Endothelial cell of umbilical vein (primary cell): ENCODE results near the gene GLI2. TPM values are rescaled to one million over a fixed set of nuclear protein-coding genes. Genes with fewer than 3 reads are reported as not detected.

Source experiments
- BruUV-seq: library from RNA; stranded (reverse); fragments of 400-500 nt; replicated peaks from 2 replicates; lab custom pipeline; 2021; lab: Mats Ljungman, UMichigan
- CTCF ChIA-PET: fragments of 300-600, 350-600 bp; sonication (Branson Sonifier 250); formaldehyde crosslinking; loops from one replicate; lab custom pipeline; 2021; ENCODE audit warnings: antibody characterized with exemption, inconsistent platforms; lab: Charles Lee
- POLR2A ChIA-PET: fragments of 300-600, 350-600 bp; sonication (Branson Sonifier 250); formaldehyde crosslinking; loops from one replicate; lab custom pipeline; 2021; ENCODE audit warnings: antibody characterized with exemption, inconsistent platforms; lab: Charles Lee
- DNase-seq: peaks from one replicate; pipeline ENCODE4 v3.0.0-alpha.2; 2011; ENCODE audit warnings: low read depth, low spot score
- FAIRE-seq: peaks from 2 replicates; lab custom pipeline; 2011; peaks lifted over from hg19 to GRCh38; lab: Jason Lieb, UNC
- H2AFZ ChIP-seq: 2 replicates; pipeline ENCODE4 v1.6.0; 2012; ENCODE audit warnings: low read depth, low read length, control low read depth, inconsistent platforms
- H3K27ac ChIP-seq: 2 replicates; pipeline ENCODE4 v1.5.1; 2011; ENCODE audit warnings: low read depth, mild to moderate bottlenecking, control low read depth, low read length, moderate library complexity; ENCODE audit not compliant: insufficient read depth
- H3K27me3 ChIP-seq, 2 experiments: 2 replicates each; pipeline versions ENCODE4 v1.6.0 to v1.6.1; 2011; ENCODE audit warnings: low read length in 2 of 2, mixed read lengths in 1 of 2; ENCODE audit not compliant: control insufficient read depth in 2 of 2, insufficient read depth in 2 of 2
- H3K36me3 ChIP-seq, 2 experiments: 2 replicates in 1 of 2; 3 replicates in 1 of 2; pipeline ENCODE4 v1.5.1; 2011; ENCODE audit warnings: low read length in 2 of 2, mild to moderate bottlenecking in 1 of 2, moderate library complexity in 1 of 2; ENCODE audit not compliant: control insufficient read depth in 2 of 2, insufficient read depth in 2 of 2; ENCODE audit errors: extremely low read depth in 1 of 2
- H3K4me1 ChIP-seq: 3 replicates; pipeline ENCODE4 v1.5.1; 2011; ENCODE audit warnings: mild to moderate bottlenecking, low read length; ENCODE audit not compliant: control insufficient read depth, insufficient read depth; ENCODE audit errors: extremely low read depth
- H3K4me2 ChIP-seq: 2 replicates; pipeline ENCODE4 v1.6.1; 2011; ENCODE audit warnings: low read length, control low read depth, mixed read lengths; ENCODE audit not compliant: insufficient read depth
- H3K4me3 ChIP-seq, 3 experiments: fragments of 200-600 bp in 1 of 3; sonication (generic), shearing (Covaris generic) in 1 of 3; replicated peaks in 1 of 3; 2 replicates each; pipeline ENCODE4 v1.5.1; 2011 to 2016; ENCODE audit warnings: control low read depth in 3 of 3, low read length in 3 of 3, mild to moderate bottlenecking in 2 of 3, inconsistent platforms in 1 of 3, low read depth in 1 of 3, moderate library complexity in 1 of 3; ENCODE audit not compliant: insufficient read depth in 1 of 3
- H3K79me2 ChIP-seq: 2 replicates; pipeline ENCODE4 v1.6.0; 2012; ENCODE audit warnings: low read length, inconsistent platforms; ENCODE audit not compliant: control insufficient read depth, insufficient read depth
- H3K9ac ChIP-seq: replicated peaks from 2 replicates; pipeline ENCODE3; 2011; ENCODE audit warnings: low read length, control low read depth; ENCODE audit not compliant: insufficient read depth; ENCODE audit errors: extremely low read depth
- H3K9me1 ChIP-seq: replicated peaks from 3 replicates; pipeline ENCODE4 v1.6.0; 2011; ENCODE audit warnings: mild to moderate bottlenecking, low read length; ENCODE audit not compliant: control insufficient read depth, insufficient read depth; ENCODE audit errors: extremely low read depth
- H3K9me3 ChIP-seq: replicated peaks from 2 replicates; pipeline ENCODE4 v1.5.1; 2012; ENCODE audit warnings: low read length, inconsistent platforms; ENCODE audit not compliant: control insufficient read depth, insufficient read depth
- H4K20me1 ChIP-seq: replicated peaks from 2 replicates; pipeline ENCODE3; 2011; ENCODE audit warnings: mild to moderate bottlenecking, low read length; ENCODE audit not compliant: control insufficient read depth, insufficient read depth; ENCODE audit errors: extremely low read depth
- EZH2 ChIP-seq: IDR thresholded peaks from 2 replicates; pipeline ENCODE4 v1.6.1; 2012; ENCODE audit warnings: borderline replicate concordance, low read depth, mild to moderate bottlenecking, moderate library complexity, low read length, inconsistent platforms; ENCODE audit not compliant: severe bottlenecking
- FOS ChIP-seq: IDR thresholded peaks from 2 replicates; pipeline ENCODE4 v1.6.1; 2011; ENCODE audit warnings: mild to moderate bottlenecking, low read length, moderate library complexity, borderline replicate concordance; ENCODE audit not compliant: insufficient read depth
- GATA2 ChIP-seq: IDR thresholded peaks from 2 replicates; pipeline ENCODE4 v1.7.0; 2011; ENCODE audit warnings: low read depth, mild to moderate bottlenecking, moderate library complexity, mixed read lengths, low read length; ENCODE audit not compliant: insufficient read length, insufficient read depth
- JUN ChIP-seq: IDR thresholded peaks from 2 replicates; pipeline ENCODE4 v1.6.1; 2011; ENCODE audit warnings: borderline replicate concordance, low read depth; ENCODE audit not compliant: insufficient read length, insufficient read depth
- MYC ChIP-seq: IDR thresholded peaks from one replicate; pipeline ENCODE4 v1.6.1; 2011; ENCODE audit warnings: mild to moderate bottlenecking, low read depth, low read length
- POLR2A ChIP-seq: IDR thresholded peaks from 2 replicates; pipeline ENCODE4 v1.6.1; 2012; ENCODE audit warnings: low read depth, mild to moderate bottlenecking, control low read depth, low read length
- POLR2AphosphoS5 ChIP-seq: IDR thresholded peaks from 2 replicates; pipeline ENCODE4 v1.6.1; 2012; ENCODE audit warnings: low read depth, mild to moderate bottlenecking, control low read depth, low read length, moderate library complexity; ENCODE audit not compliant: insufficient read depth
- dilution Hi-C: fragments of 300-500 bp; cut with MboI; formaldehyde crosslinking; loops from one replicate; pipeline ENCODE4 v1.15.0; 2019; ENCODE audit warnings: low sequenced_read_pairs; ENCODE audit not compliant: extremely low pct_ligation_motif_present
- intact Hi-C: fragments of 100-400 bp; cut with micrococcal nuclease; formaldehyde crosslinking; loops from one replicate; pipeline ENCODE4 v1.10.0; 2022
- polyA plus RNA-seq, 4 experiments: library from polyadenylated mRNA; depleted of rRNA in 3 of 4; stranded (reverse) in 3 of 4; unstranded in 1 of 4; fragments of >200 nt; gene quantifications; 2 replicates each; pipeline versions ENCODE4 v1.2.1 to v1.2.3, GENCODE V29; 2011 to 2012; ENCODE audit warnings: missing spikeins in 1 of 4
- total RNA-seq: library from RNA; stranded (reverse); gene quantifications from 2 replicates; pipeline ENCODE4 v1.2.3, GENCODE V29; 2021
- TF ChIP-seq, protein P1 (sequence below): IDR thresholded peaks from 2 replicates; pipeline ENCODE4 v1.6.1; 2011; ENCODE audit not compliant: insufficient read depth, insufficient read length
- TF ChIP-seq, protein P2 (sequence below), 2 donors: IDR thresholded peaks; 1 replicate in 1 of 2; 2 replicates in 1 of 2; pipeline ENCODE4 v1.5.1; 2011; ENCODE audit warnings: low read length in 2 of 2, mild to moderate bottlenecking in 2 of 2, moderate library complexity in 2 of 2, control low read depth in 1 of 2, inconsistent platforms in 1 of 2, low read depth in 1 of 2; ENCODE audit not compliant: insufficient read depth in 1 of 2; ENCODE audit errors: extremely low read depth in 1 of 2

The GLI2 gene
- total and polyA plus RNA-seq, 2 donors (not counting 3 experiments of a cell fraction or from before 2014, with no cell fraction given) = 0.13 TPM; not detected in 1

DNA sequence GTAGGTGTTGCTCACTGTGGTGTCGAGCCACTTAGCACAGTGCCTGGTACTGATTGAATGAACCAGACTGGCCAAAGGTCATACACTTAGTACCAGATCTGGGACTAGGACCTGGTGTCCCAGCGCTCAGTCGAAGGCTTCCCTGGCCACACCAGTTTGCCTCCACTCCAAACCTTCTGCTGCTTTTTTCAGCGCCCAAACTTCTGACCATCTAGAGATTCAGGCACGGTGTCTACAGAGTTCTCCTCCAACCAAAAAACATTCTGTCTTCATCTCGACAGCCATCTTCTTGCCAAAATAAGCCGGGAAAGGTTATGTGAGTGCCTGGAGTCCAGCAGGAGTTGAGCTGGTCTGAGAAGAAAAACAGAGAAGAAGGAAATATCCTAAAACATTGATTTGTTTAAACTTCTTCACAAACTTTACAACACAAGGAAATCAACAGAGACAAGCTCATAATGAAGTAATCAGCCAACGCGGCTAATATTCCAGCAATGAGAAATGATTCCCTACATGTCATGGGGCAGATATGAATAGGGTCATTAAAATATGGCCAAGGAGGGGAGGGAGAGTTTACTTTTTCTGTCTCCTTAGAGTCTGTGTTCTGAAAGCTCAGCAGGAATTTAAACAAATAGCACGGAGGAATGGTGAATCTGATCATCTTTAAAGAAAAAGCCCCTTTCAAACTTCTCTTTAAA is 2.3 kb upstream of the GLI2 start:
- TF ChIP-seq POLR2A (no peak), EZH2 (no peak), MYC (no peak), POLR2AphosphoS5 (no peak), GATA2 (no peak), FOS (no peak), JUN (no peak)
- TF ChIP-seq, protein P1, sequence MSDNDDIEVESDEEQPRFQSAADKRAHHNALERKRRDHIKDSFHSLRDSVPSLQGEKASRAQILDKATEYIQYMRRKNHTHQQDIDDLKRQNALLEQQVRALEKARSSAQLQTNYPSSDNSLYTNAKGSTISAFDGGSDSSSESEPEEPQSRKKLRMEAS = no peak
- TF ChIP-seq, protein P2, sequence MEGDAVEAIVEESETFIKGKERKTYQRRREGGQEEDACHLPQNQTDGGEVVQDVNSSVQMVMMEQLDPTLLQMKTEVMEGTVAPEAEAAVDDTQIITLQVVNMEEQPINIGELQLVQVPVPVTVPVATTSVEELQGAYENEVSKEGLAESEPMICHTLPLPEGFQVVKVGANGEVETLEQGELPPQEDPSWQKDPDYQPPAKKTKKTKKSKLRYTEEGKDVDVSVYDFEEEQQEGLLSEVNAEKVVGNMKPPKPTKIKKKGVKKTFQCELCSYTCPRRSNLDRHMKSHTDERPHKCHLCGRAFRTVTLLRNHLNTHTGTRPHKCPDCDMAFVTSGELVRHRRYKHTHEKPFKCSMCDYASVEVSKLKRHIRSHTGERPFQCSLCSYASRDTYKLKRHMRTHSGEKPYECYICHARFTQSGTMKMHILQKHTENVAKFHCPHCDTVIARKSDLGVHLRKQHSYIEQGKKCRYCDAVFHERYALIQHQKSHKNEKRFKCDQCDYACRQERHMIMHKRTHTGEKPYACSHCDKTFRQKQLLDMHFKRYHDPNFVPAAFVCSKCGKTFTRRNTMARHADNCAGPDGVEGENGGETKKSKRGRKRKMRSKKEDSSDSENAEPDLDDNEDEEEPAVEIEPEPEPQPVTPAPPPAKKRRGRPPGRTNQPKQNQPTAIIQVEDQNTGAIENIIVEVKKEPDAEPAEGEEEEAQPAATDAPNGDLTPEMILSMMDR (IDR thresholded peaks at IDR 0.05; ENCODE audit: extremely low read depth in 1 of 2, insufficient read depth in 1 of 2, low read depth in 1 of 2, low read length in 2 of 2) = no peak
- FAIRE-seq = no peak
- Histone ChIP-seq H3K27ac (no peak overlapping the region), H3K9ac (no peak overlapping the region), H3K27me3 (peaks cover 43 to 71% of the 10 kb centered on the region in 2 experiments), H3K9me3 (no peaks in the 10 kb centered on the region), H3K79me2 (no peaks in the 10 kb centered on the region), H3K36me3 (no peaks in the 10 kb centered on the region), H3K4me3 (no peak overlapping the region), H3K4me1 (no peaks in the 10 kb centered on the region), H2AFZ (no peak overlapping the region), H3K4me2 (no peak overlapping the region), H3K9me1 (no peaks in the 10 kb centered on the region), H4K20me1 (no peaks in the 10 kb centered on the region)
- intact Hi-C loops (no loop called here), dilution Hi-C loops (no loop called here)
- no peak for DNase-seq
- CTCF ChIA-PET = interaction anchor here (1.3 to 2.2 kb wide), 2 partner anchors 37 to 347 kb away, joined by 6 to 7 read pairs; no protein-coding TSS in a partner anchor
- no TSS peak for BruUV-seq
- POLR2A ChIA-PET = no interaction called here
